Activated CD4-positive, alpha-beta T cell treated with anti-CD3 and anti-CD28 coated beads, Interleukin-2, amount 50 U/mL, for 24 hours (primary cell): ENCODE data around the gene DCUN1D5.
A peak's percentile ranks its signal among the peaks of the same experiment; 100 is the strongest.
"Not testable (repeated sequence)": the region's sequence is repeated elsewhere in the genome, so short reads cannot be mapped to it uniquely, and the experiment has no call there.

ENCODE experiments used
- DNase-seq, 2 donors: peaks; one replicate each; pipeline ENCODE4 v3.0.0-alpha.2; 2020; ENCODE audit warnings: low read depth in 1 of 2, low spot score in 1 of 2

Gene DCUN1D5

GRCh38 chr11:103055221-103055890 lies 36.6 kb downstream of the DCUN1D5 start:
- DNase-seq = peak in 1 of 2 donors; percentile 10

DNA sequence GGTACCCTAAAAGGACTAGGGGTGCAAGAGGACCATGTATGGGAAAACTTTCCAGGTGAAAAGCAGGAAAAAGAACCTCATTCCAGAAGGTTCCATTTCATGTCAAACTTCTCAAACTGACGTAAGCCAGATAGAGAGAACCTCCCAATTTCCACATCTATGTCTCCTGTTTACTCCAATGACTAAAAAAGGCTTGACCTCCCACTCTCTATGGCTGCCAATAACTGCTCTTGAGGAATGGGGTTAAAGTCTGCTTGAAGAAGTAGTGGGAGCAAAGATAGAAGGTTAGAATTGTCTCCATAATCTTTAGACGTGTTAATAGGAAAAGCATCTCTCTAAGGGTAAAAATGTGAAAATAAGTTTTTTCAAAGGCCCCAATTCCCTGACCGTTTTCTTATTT lies 38.0 kb downstream of the DCUN1D5 start:
- DNase-seq = no peak

DNA sequence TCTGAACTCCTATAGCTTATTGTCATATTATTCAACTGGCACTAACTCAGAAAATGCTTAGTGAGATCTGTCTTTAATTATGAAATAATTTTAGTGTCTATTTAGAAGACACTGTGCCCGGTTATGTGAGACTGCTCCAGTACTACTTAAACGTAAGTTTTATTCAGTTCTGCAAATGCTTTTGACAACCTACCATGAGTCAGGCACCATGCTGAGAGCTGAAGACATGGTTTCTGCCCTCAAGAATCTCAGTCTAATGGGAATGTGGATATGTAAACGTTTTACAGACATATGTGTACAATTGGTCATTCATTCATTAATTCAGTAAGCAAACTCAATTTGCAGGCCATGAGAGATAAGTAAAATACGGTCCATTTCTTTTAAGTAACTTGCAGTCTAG lies 40.0 kb downstream of the DCUN1D5 start:
- DNase-seq = no peak

DNA sequence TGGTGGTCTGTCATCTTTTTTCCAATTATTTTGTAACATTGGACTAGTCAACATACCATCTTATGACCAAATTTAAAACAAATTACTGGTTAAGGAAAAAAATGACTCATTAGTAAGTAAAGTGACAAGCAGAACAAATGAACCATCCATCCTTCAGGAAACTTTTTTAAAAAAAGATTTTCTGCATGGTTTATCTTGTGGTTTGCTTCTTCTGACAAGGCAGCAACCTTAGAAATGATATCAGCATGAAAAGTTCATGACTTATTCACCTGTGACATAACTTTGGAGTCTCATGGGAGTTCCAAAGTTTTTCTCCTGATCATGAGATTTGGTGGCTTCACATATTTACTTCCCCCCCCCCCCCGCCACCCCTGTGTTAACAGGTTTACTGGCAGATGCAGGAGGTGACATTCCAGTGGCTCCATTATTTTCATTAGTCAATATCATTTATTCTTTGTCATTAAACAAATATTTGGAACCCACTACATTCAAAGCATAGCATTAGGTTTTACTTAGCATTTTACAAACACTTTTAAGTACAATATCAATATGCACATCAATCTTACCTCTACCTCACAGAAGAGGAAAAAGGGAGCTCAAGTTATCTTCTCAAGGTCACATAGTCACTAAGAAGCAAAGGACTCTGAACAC lies 40.7 kb downstream of the DCUN1D5 start:
- no peak for DNase-seq

GRCh38 chr11:103050351-103050750 lies 41.6 kb downstream of the DCUN1D5 start:
- no peak for DNase-seq

DNA sequence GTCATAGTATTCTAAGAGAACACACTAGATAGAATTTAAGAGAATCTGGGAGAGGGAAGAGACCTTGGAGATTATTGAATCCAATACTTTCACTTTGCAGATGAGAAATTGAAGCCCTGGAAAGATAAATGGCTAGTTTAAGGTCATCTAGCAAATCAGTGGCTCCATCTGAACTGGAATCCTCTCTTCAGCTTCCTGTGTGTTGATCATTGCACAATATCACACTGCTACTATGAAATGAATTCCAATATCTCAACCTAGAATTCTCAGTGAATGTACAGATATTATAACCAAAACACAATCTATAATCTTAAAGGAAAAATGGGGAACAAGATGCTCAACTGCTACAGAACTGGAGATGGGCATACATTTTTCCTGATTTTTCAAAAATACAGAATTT lies 44.1 kb downstream of the DCUN1D5 start:
- DNase-seq = no peak

- no peak for DNase-seq
Observed at GRCh38 chr11:103043826-103044678, 47.9 kb downstream of the DCUN1D5 start.

DNA sequence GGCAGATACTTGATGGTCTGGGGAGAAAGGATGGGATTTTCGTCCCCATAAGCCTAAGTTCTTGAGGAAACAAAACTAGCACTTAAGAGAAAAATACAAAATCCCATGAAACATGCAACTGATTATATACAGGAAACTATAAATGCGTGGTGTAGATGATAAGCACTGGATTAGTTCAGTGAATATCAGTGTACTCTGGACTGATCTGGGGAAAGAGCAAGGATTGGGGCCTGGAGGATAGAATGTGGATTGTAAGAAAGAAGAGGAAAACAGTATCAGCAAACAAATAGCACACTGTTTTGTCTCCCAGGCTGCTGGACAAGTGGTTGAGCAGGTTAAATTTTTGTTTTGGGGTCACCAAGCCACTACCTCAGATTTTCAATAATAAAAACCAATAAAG lies 49.8 kb downstream of the DCUN1D5 start:
- DNase-seq = no peak

GRCh38 chr11:103035791-103036434 lies 56.0 kb downstream of the DCUN1D5 start:
- DNase-seq = peak in 1 of 2 donors; percentile 67

- no peak for DNase-seq
Observed at GRCh38 chr11:103035216-103035615, 56.7 kb downstream of the DCUN1D5 start.

DNA sequence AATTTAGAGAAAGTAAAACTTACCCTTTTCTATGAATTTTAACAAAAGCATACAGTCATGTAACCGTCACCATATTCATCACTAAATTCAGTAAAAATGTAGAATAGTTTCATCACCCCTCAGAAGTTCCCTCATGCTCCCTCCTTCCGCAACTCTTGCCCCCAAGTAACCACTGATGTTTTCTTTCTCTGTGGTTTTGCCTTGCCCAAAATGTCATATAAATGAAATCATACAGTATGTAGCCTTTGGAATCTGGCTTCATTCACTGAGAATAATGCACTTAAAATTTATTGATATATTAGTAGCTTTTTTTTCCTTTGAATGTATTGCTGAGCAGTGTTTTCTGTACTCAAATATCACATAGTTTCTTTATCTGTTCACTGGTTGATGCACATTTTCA lies 60.1 kb downstream of the DCUN1D5 start:
- no peak for DNase-seq

DNA sequence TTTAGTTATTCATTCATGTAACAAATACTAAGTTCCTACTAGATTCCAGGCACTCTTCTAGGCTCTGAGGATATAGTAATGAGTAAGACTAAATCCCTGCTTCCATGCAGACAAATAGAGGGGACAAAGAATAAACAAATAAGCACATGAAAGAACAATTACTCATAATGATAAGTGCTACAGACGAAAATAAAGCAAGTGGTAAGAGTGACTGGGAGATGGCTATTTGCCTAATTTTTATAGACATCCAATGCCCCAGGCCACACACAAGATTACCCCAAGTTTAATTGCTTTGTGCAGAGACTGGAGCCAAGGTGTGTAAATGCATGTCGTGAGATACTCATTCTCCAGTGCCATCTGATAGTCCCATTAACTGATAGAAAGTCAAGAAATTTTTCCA lies 62.6 kb downstream of the DCUN1D5 start:
- no peak for DNase-seq

- not testable (repeated sequence) for DNase-seq
Observed at GRCh38 chr11:103028304-103029020, 63.5 kb downstream of the DCUN1D5 start.

DNA sequence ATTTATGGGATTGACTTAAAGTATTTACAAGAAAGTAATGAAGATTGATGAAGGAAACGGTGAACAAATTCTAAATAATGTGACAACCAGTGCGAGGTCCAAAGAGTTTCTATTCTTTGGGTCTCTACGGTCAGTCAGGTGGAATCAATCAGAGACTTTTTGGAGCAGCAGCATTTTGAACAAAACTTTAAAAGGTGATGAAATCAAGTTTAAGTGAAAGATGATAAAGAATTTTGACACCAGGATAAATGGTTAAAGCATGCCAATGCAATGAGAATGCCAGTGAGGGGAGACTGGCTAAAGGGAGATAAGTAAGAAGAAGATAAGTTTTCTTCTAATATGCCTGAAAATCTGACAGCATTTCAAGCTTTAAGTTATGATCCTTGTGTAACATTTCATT lies 67.9 kb downstream of the DCUN1D5 start:
- DNase-seq = no peak

DNA sequence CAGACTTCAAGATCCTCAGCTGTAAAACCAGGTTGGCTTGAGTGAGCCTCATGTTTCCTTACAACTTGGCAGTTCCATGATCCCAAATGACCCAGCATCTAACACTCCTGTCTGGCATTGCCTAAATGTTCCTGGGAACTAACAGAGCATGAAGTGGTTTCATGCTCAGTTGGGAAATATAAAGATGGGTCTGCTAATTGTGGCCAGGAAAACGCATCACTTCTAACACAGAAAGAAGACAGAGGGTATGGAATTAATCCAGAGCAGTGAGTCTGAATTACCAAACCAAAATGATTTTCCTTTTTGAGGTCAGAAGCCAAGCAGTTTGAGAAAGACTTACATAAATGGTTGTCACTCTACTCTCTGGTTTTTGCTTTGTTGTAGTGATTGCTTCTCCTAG lies 75.9 kb downstream of the DCUN1D5 start:
- no peak for DNase-seq

DNA sequence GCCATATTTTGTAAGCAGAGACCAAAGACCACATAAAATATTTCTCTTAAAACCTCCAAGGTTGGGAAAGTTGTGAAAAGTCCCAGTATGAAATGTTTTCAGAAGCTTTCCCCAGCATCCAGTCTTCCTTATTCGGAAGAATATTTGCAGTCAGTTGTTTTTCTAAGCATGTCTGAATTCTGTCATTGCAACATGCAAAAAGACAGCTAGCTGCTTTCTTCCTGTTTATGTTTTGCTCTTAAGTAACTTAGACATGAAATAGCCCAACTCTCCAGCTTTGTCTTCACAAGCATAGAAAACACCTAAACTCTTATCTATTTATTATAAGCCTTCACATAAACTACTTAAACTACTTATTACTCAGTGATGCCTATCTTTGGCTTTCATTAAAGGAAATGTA lies 78.5 kb downstream of the DCUN1D5 start:
- no peak for DNase-seq
